Bronchial epithelial cell (primary cell): ENCODE data around the gene SEMA3E. TPM values are rescaled to one million over a fixed set of nuclear protein-coding genes. Genes with fewer than 3 reads are reported as not detected.

Experiments
- DNase-seq: peaks from one replicate; pipeline ENCODE4 v3.0.0-alpha.2; 2010; ENCODE audit warnings: low read depth
- FAIRE-seq: peaks from 2 replicates; lab custom pipeline; 2011; peaks lifted over from hg19 to GRCh38; lab: Jason Lieb, UNC
- H3K27me3 ChIP-seq: 2 replicates; pipeline ENCODE4 v1.5.1; 2011; ENCODE audit warnings: low read length; ENCODE audit not compliant: control insufficient read depth, insufficient read depth
- H3K36me3 ChIP-seq: 2 replicates; pipeline ENCODE4 v1.5.1; 2011; ENCODE audit warnings: low read length; ENCODE audit not compliant: control insufficient read depth, insufficient read depth
- H3K4me3 ChIP-seq: 2 replicates; pipeline ENCODE4 v1.5.1; 2011; ENCODE audit warnings: mild to moderate bottlenecking, low read depth, low read length, control low read depth
- CTCF ChIP-seq: IDR thresholded peaks from 2 replicates; pipeline ENCODE4 v1.5.1; 2011; ENCODE audit warnings: mild to moderate bottlenecking, moderate library complexity, low read length, control low read depth, inconsistent platforms; ENCODE audit not compliant: insufficient read depth, severe bottlenecking
- total RNA-seq: library from RNA; depleted of rRNA; stranded (reverse); fragments of >200 nt; gene quantifications from 2 replicates; pipeline ENCODE4 v1.2.1, GENCODE V29; 2014

SEMA3E gene
- total RNA-seq, 1 donor from 2014 or later: under 0.01 TPM

GRCh38 chr7:83611776-83612175 is 37.2 kb downstream of the SEMA3E start:
- DNase-seq (no peak), FAIRE-seq (no peak)
- no peaks in the 10 kb centered on the region for H3K27me3 ChIP-seq
- H3K4me3 ChIP-seq: no peak overlapping the region
- no peaks in the 10 kb centered on the region for H3K36me3 ChIP-seq
- no peak for TF ChIP-seq CTCF

- no peaks in the 10 kb centered on the region for H3K36me3 ChIP-seq
- no peak for FAIRE-seq
- DNase-seq: no peak
- H3K4me3 ChIP-seq: no peak overlapping the region
- TF ChIP-seq CTCF: no peak
- no peaks in the 10 kb centered on the region for H3K27me3 ChIP-seq
These were observed 38.2 kb downstream of the SEMA3E start for GRCh38 chr7:83610649-83611304.

- no peak for FAIRE-seq
These were observed 40.2 kb downstream of the SEMA3E start for GRCh38 chr7:83608716-83609115.

GRCh38 chr7:83603649-83604048 is 45.3 kb downstream of the SEMA3E start:
- H3K36me3 ChIP-seq: no peaks in the 10 kb centered on the region
- H3K4me3 ChIP-seq: no peak overlapping the region
- FAIRE-seq (no peak), DNase-seq (no peak)
- no peak for TF ChIP-seq CTCF
- no peaks in the 10 kb centered on the region for H3K27me3 ChIP-seq

More at GRCh38 chr7:83608716-83609115, 40.2 kb downstream of the SEMA3E start:
- DNase-seq: no peak
- TF ChIP-seq CTCF: no peak
- Histone ChIP-seq H3K27me3 (no peaks in the 10 kb centered on the region), H3K4me3 (no peak overlapping the region), H3K36me3 (no peaks in the 10 kb centered on the region)

- Histone ChIP-seq H3K36me3 (no peaks in the 10 kb centered on the region), H3K4me3 (no peak overlapping the region), H3K27me3 (no peaks in the 10 kb centered on the region)
- DNase-seq: no peak
- no peak for TF ChIP-seq CTCF
- FAIRE-seq: no peak
These were observed 49.8 kb downstream of the SEMA3E start for GRCh38 chr7:83599131-83599530.
